Activated T-cell treated with anti-CD3 and anti-CD28 coated beads, Interleukin-2, amount 50 U/mL, for 48 hours (primary cell): ENCODE results near the gene IGSF11.
"Not testable (repeated sequence)": the region's sequence is repeated elsewhere in the genome, so short reads cannot be mapped to it uniquely, and the experiment has no call there.

Source experiments
- DNase-seq, 2 experiments: peaks; one replicate each; pipeline ENCODE4 v3.0.0-alpha.2; 2020

IGSF11 gene

DNA sequence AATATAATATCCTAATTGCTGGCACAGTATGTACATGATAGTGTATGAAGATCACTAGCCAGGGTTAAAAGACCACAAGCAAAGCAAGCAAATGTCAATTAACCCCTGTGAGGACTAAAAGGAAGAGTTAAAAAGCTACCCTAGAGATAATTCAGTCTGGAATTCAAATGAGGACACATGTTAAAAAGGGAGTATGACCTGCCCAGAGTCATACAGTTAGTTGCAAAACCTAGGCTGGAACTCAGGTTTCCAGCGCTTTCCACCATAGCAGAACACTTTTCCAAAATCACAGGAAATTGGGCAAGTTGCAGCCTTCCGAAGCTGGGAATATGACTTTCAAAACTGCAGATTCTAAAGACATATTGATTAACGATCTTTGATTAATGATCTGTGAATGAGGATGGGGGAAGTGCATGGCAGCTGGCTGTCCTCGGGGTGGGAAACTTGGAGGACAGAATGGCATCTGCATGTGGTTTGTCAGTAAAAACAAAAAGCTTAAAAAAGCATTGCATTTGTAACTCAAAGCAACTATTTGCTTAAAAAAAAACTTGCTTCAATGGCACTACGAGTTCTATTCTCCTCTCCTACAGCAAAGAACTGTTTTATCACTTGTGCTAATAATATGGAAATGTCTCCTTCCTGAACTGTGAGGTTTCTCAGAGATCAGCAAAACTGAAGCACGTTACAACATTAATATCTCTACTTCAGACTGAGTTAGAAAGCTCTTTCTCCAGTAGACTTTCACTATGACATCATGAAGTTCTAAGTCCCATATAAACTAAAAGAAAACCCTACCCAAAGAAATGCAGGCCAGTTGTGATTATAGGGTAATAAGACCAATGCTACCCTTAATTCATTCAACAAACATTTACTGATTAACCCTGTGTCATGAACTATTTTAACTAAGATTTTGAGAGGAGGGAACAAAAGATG is 46.2 kb downstream of the IGSF11 start:
- DNase-seq = no peak

DNA sequence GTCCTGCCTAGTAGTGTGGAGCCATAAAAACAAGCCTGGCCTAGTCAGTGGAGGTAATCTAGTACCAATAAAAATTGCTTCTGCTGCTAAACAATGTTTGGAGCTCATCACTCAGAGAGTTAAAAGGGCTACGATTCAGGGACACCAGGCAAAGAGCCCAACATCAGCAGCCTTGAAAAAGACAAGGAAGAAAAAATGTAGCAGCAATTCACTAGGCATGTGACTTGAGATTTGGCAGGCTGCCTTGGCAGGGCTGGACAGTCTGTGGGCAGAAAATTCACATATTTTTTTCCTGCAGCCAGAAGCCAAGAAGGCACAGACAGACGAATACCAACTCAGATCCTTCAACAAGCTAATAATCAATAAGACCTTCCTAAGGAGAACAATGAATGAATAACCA is 47.2 kb downstream of the IGSF11 start:
- DNase-seq = no peak

- no peak for DNase-seq
Observed at GRCh38 chr3:118986734-118987133, 47.9 kb downstream of the IGSF11 start.

- DNase-seq = no peak
Observed at GRCh38 chr3:118984699-118985098, 49.9 kb downstream of the IGSF11 start.

DNA sequence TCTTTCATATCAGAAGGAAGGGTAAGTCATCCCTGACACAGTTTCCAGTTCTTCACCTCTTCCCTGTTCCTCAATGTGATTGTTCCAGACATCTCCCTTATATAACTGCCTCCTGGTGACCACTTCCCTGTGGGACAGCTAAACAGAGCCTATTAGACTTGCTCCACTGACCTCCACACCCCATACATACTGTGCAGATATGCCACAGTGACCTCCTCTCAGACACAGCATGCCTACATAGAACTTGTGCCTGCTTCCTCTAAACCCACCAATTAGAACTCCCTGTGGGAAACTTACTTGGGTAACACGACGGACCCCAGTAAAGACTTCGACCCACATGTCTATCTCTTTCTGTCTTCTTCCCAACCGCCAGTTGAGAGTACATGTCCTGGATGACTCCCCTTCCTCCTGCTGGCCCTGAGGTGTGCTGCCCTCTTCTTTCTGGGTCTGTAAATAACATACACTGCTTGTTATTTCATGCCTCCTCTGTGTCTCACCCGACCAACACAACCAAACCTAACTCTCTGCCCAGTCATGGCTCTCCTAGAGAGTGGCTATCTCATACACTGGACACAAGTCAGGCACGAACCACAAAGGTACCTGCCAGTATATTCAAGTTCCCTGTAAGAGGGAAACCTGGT is 53.0 kb downstream of the IGSF11 start:
- DNase-seq = no peak

DNA sequence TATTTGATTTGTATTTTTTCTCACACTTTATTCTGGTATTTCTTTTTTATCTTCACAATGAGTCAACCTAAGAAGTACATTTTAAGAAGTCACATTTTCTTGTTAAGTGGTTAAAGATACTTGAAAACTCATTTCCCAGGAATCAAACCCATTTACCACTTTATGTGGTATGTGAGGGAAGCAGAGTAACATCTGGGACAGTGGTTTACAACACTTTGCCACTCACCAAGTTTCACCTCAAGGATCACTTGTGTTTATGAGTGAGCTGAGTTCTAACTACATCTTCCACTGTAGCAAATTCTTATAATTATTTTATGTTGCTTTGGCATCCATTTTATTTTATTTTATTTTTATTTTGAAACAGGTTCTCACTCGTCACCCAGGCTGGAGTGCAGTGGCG is 53.8 kb downstream of the IGSF11 start:
- DNase-seq = no peak

DNA sequence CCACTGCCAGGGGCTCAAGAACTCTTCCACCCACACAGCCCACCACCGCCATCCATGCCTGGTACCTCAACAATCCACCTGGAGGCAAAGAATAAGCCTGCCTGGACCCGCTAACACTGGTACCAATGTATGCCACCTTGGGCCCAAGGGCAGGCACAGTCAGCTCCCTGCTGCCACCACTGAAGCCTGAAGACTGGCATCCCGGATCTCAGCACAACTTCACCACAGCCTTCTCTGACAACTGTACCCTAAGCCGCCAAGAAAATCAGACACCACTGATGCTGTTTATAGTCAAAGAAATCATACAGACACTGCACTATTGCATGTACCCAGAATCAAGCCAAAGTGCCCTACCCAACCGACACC is 56.3 kb downstream of the IGSF11 start:
- no peak for DNase-seq

DNA sequence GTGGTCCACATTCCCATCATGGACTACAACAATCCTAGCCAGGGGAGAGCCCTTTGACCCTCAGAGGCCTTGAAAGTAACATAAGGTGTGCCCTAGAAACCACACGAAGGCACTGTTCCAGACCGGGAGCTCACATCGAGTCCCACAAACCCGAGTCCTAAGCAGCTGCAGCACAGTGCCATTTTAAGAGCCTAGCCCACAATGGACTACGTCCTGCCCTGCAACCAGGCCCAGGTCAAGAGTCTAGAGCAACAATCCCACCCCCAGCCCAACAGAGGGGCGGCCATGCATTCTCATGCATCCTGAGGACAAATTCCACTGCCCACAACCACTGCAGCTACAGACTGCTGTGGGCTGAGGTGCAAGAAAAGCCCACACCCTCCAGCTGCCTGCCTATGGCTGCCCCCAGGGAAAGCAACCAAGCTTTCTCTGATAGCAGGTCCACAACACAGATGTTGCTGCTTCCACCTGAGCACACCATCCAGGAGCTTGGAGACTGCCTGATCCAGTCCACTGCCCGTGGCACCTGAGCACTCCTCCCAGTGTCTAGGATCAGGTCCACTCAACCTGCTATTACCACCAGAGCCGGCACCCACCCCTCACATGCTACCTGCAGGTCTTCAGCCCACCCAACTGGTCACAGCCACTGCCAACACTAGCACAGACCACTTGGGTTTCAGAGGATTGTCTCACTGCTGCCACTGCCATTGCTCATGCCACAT is 56.8 kb downstream of the IGSF11 start:
- DNase-seq = no peak

DNA sequence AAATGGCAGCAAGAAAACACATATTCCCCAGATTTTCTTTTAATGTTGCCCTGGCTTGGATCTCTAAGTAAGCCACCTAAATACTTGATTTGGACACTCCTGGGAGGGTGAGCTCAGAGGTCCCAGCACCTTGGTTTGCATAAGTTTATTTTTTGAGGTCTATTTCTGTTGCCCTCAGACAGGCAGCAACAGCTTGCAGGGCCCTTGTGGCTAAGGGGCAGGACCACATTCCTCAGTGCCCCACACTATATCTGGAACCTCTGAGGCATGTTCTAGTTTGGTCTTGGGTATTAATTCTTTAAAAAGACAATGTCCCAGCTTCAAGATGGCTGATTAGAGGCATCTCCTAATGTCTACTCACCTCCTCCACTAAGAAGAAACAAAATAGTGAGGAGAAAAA is 57.5 kb downstream of the IGSF11 start:
- no peak for DNase-seq

- not testable (repeated sequence) for DNase-seq
Observed at GRCh38 chr3:118975476-118975875, 59.2 kb downstream of the IGSF11 start.

DNA sequence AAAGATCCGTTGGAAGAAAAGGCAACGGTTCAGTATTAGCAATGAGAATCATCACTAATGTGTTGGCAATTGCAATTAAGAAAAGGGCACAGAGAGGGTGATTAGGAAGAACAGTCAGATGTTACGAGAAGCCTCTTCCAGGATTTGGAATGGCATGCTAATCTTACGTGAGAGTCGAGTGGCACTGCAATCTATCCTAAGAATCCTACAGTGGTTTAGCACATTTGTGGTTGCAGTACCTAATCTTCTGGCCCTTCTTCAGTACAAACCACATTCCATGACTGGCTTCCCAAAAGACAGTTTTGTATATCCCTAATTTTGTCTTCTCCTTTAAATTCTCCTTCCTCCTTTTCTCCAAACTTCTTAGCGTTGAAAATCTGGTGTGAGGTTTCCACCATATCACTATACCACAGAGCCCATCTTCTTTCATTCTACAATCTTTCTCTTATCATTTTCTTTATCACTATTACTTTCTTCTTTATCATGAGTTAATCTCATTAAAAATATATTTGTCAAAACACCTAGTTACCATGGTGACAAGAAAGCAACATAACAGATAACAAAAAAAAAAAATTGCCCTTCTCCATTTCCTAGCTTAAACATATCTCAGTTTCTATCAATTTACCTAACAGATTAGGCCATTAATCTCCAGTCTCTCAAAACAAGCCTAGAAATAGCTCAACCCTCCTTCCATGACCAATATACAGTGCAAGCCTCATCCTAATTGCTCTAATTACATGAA is 60.1 kb downstream of the IGSF11 start:
- no peak for DNase-seq

DNA sequence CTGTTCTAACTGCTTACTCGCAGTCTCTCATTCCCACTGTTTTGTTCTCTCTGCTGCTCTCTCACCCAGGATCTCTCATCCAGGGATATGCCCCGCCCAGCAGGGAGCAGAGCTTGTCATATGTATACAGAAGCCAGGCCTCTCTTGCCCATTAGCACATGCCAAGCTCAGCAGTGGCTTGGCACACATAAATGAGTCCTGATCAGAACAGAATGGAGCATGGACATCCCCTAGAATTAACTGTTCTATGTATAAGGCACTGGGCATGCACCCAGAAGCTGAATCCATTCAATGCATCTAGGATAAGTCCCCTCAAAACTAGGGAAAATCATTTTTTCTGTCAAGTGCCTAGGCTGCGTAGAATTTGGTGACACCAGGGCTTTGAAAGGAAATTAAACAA is 61.6 kb downstream of the IGSF11 start:
- no peak for DNase-seq

- no peak for DNase-seq
Observed at GRCh38 chr3:118970819-118971218, 63.8 kb downstream of the IGSF11 start.

DNA sequence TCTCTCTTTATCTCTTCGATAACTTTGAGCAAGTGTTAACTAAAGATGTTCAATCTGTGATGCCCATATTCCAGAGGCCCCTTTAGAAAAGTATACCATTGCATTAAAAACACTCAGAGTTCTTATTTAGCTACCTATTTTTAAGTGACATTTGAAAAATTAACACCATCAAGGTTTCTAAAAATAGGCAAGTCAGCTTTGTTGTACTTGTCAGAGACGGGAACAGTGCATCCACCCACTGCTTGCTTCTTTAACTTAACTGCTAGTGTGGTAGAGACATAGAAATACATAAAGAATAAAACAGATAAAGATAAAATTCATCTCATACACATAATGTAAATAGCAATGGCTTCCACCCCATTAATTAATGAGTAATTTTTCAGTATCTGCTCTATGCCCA is 66.0 kb downstream of the IGSF11 start:
- no peak for DNase-seq

- DNase-seq = no peak
Observed at GRCh38 chr3:118968111-118968510, 66.5 kb downstream of the IGSF11 start.

GRCh38 chr3:118966700-118967099 is 67.9 kb downstream of the IGSF11 start:
- no peak for DNase-seq

DNA sequence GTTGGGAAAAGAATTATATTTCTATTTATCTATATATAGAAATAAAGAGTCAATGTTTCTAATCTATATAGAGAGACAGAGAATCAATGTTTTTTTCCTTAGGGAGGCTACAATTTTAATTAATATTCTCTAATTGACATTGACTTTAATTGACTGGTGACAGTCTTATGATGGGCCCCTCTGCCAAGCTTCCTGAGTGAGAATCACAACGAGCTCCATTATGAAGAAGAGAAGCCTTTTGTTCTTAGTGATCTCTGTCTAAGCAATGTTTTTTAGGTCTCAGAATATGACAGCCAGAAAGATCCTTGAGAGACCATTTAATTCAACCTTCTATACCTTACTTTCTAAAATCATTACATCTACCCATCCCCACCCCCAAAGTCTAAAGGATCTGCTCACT is 70.9 kb downstream of the IGSF11 start:
- no peak for DNase-seq

DNA sequence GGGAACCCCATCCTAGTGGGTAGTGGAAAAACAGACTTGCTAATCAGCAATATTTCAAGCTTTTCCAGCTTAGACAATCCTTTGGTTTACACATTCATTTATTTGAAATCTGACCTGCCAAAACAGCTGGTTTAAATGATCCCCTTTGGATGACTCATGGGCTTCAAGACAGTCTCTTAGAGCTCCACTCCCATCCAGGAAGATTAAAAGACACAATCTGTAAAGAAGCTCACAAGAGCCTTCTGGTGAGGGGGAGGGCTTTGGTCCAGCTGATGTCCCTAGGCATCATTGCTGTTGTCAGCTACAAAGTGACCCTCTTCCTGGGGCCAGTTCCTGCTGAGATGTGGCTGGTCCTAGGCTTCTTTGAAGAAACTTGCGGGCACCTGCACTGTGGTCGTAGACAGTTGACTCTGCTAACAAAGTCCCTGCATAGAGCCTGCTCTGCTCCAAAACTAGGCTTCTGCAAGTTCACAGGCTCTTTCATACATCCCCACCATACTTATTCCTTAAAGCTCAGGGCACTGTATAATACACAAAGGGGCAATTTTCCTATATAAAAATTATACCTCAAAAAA is 73.7 kb downstream of the IGSF11 start:
- no peak for DNase-seq

- DNase-seq = no peak
Observed at GRCh38 chr3:118955914-118956556, 78.6 kb downstream of the IGSF11 start.

DNA sequence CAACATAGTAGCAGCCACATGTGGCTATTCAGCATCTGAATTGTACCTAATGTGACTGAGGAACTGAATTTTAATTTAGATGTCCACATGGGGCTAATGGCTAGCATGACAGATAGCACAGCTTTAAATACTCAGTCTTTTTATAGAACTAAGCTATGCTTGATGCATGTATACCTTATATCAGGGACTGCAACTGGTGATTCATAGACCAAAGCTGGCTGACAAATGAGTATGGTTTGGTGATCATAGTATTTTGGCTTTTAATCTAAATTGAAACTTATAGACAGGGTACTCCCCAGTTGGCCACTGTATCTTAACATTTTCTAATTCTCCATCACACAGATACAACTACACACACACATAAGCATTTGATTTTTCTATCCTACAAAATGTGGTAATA is 83.6 kb downstream of the IGSF11 start:
- no peak for DNase-seq

- DNase-seq = no peak
Observed at GRCh38 chr3:118949113-118949760, 85.4 kb downstream of the IGSF11 start.

DNA sequence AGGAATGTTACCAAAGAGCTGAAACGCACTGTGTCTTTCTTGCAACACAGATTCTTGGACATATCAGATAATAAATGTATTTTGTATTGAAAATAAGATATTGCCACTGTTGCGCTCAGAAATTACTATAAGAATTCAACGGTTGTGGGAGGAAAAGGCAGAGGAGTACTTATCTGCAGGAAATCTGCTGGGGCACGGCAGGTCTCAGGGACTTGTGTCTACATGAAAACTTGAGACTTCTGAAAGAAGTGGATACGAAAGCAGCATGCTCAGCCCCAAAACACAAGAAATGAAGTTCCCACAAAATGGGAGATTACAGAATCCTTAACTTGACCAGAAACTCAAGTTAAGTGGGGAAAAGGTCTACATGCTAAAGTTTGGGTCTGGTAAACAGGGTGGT is 86.5 kb downstream of the IGSF11 start:
- DNase-seq = no peak
